Cardiac muscle cell (in vitro differentiated cells and primary cell): ENCODE measurements around the gene MAPRE3. TPM values are rescaled to one million over a fixed set of nuclear protein-coding genes. Genes with fewer than 3 reads are reported as not detected.

Source experiments
- DNase-seq, 2 donors: peaks; one replicate each; pipeline versions ENCODE4 v3.0.0 to v3.0.0-alpha.2; 2010 to 2017; ENCODE audit warnings: low read depth in 1 of 2, low spot score in 1 of 2
- H3K27ac ChIP-seq: fragments of 200-600 bp; sonication (generic); 2 replicates; pipeline ENCODE4 v1.5.1; 2016
- H3K27me3 ChIP-seq: fragments of 200-600 bp; sonication (generic); 2 replicates; pipeline ENCODE4 v1.6.0; 2016; ENCODE audit warnings: control low read depth
- H3K36me3 ChIP-seq: fragments of 200-600 bp; sonication (generic); 2 replicates; pipeline ENCODE4 v1.5.1; 2016; ENCODE audit warnings: control low read depth
- H3K4me1 ChIP-seq: fragments of 200-600 bp; sonication (generic); 2 replicates; pipeline ENCODE4 v1.8.1; 2017; ENCODE audit warnings: low read depth, mild to moderate bottlenecking, mixed run types
- H3K4me3 ChIP-seq: fragments of 200-600 bp; sonication (generic); 2 replicates; pipeline ENCODE4 v1.5.1; 2016; ENCODE audit warnings: mild to moderate bottlenecking
- H3K9me3 ChIP-seq: fragments of 200-600 bp; sonication (generic); 2 replicates; pipeline ENCODE4 v1.5.1; 2017; ENCODE audit warnings: low read depth, mild to moderate bottlenecking, control low read depth
- CTCF ChIP-seq: IDR thresholded peaks from 2 replicates; pipeline ENCODE4 v1.5.1; 2012; ENCODE audit warnings: low read depth, mild to moderate bottlenecking, low read length
- polyA plus RNA-seq: library from polyadenylated mRNA; unstranded; fragments of >200 nt; fragmentation: Nextera tagmentation; extraction: Ambion mirVana; gene quantifications from 2 replicates; pipeline ENCODE4 v1.2.1, GENCODE V29; 2016
- total RNA-seq: library from RNA; depleted of rRNA; stranded (reverse); fragments of >200 nt; gene quantifications from 2 replicates; pipeline ENCODE4 v1.2.3, GENCODE V29; 2016

MAPRE3 gene
- total and polyA plus RNA-seq, 2 experiments from 2014 or later: 143 to 212 TPM

GRCh38 chr2:27069961-27070618 is 99.7 kb downstream of the MAPRE3 start:
- no peak for TF ChIP-seq CTCF
- no peaks in the 10 kb centered on the region for H3K9me3 ChIP-seq
- peak overlapping the region; percentile 21 for H3K27ac ChIP-seq
- H3K36me3 ChIP-seq: peaks cover 17% of the 10 kb centered on the region
- no peaks in the 10 kb centered on the region for H3K27me3 ChIP-seq
- peaks cover 24% of the 10 kb centered on the region for H3K4me1 ChIP-seq
- DNase-seq: no peak
- H3K4me3 ChIP-seq: peak overlapping the region; percentile 84

GRCh38 chr2:27070653-27071276 is 100.3 kb downstream of the MAPRE3 start:
- TF ChIP-seq CTCF: no peak
- Histone ChIP-seq H3K4me1 (peaks cover 24% of the 10 kb centered on the region), H3K27ac (peak overlapping the region; percentile 100), H3K36me3 (peaks cover 17% of the 10 kb centered on the region), H3K27me3 (no peaks in the 10 kb centered on the region), H3K4me3 (peak overlapping the region; percentile 84), H3K9me3 (no peaks in the 10 kb centered on the region)
- DNase-seq: no peak

GRCh38 chr2:27071277-27071989 is 101.0 kb downstream of the MAPRE3 start, which contains the start of gene OST4:
Gene OST4 (minus strand): TSS chr2:27071654.
- TF ChIP-seq CTCF: no peak
- peaks cover 24% of the 10 kb centered on the region for H3K4me1 ChIP-seq
- H3K9me3 ChIP-seq: no peaks in the 10 kb centered on the region
- no peaks in the 10 kb centered on the region for H3K27me3 ChIP-seq
- peak within 1 kb of the TSS; percentile 100 for H3K27ac ChIP-seq
- H3K36me3 ChIP-seq: peaks cover 17% of the 10 kb centered on the region
- DNase-seq: peak; percentile 97
- H3K4me3 ChIP-seq: peak within 1 kb of the TSS; percentile 84

- peak overlapping the region; percentile 100 for H3K27ac ChIP-seq
- peak; percentile 95 to 97 for DNase-seq
- peaks cover 17% of the 10 kb centered on the region for H3K36me3 ChIP-seq
- no peaks in the 10 kb centered on the region for H3K27me3 ChIP-seq
- H3K4me3 ChIP-seq: peak overlapping the region; percentile 84
- H3K9me3 ChIP-seq: no peaks in the 10 kb centered on the region
- peaks cover 24% of the 10 kb centered on the region for H3K4me1 ChIP-seq
- TF ChIP-seq CTCF: no peak
These were observed 101.8 kb downstream of the MAPRE3 start for GRCh38 chr2:27071990-27072830.

- Histone ChIP-seq H3K27ac (peak overlapping the region; percentile 100), H3K27me3 (no peaks in the 10 kb centered on the region), H3K4me3 (no peak overlapping the region), H3K9me3 (no peaks in the 10 kb centered on the region), H3K4me1 (peaks cover 24% of the 10 kb centered on the region), H3K36me3 (peaks cover 10% of the 10 kb centered on the region)
- TF ChIP-seq CTCF: no peak
- peak in 1 of 2 donors; percentile 70 for DNase-seq
These were observed 102.5 kb downstream of the MAPRE3 start for GRCh38 chr2:27072920-27073319.
